CD8-positive, alpha-beta memory T cell (primary cell): ENCODE measurements around the gene OR2M7. TPM values are rescaled to one million over a fixed set of nuclear protein-coding genes. Genes with fewer than 3 reads are reported as not detected.

Source experiments
- polyA plus RNA-seq: library from polyadenylated mRNA; unstranded; fragments of 300-500 nt; fragmentation: Illumina TruSeq; gene quantifications from one replicate; pipeline ENCODE4 v1.2.3, GENCODE V29; 2021
- total RNA-seq, 2 experiments: library from RNA; stranded (reverse); gene quantifications; one replicate each; pipeline ENCODE4 v1.2.3, GENCODE V29; 2021

The OR2M7 gene
- total and polyA plus RNA-seq, 3 experiments from 2014 or later, result not detected

Other genes starting within 250 kb of the OR2M7 start
- not detected for gene OR2L13, start 229.4 kb downstream of the OR2M7 start, total RNA-seq
- gene OR2L13, start 229.4 kb downstream of the OR2M7 start, polyA plus RNA-seq, result not detected
- gene OR2M5, start 179.4 kb downstream of the OR2M7 start, total RNA-seq, result not detected
- gene OR2M5, start 179.4 kb downstream of the OR2M7 start, polyA plus RNA-seq, result not detected
- gene OR2M2, start 149.7 kb downstream of the OR2M7 start, total RNA-seq, result not detected
- not detected for gene OR2M2, start 149.7 kb downstream of the OR2M7 start, polyA plus RNA-seq
- not detected for gene OR2M3, start 127.3 kb downstream of the OR2M7 start, total RNA-seq
- gene OR2M3, start 127.3 kb downstream of the OR2M7 start, polyA plus RNA-seq, result not detected
- not detected for gene OR2M4, start 93.2 kb downstream of the OR2M7 start, total RNA-seq
- gene OR2M4, start 93.2 kb downstream of the OR2M7 start, polyA plus RNA-seq, result not detected
- gene OR2T33, start 46.6 kb downstream of the OR2M7 start, total RNA-seq, result not detected
- not detected for gene OR2T33, start 46.6 kb downstream of the OR2M7 start, polyA plus RNA-seq
- not detected for gene OR2T12, start 21.1 kb downstream of the OR2M7 start, total RNA-seq
- not detected for gene OR2T12, start 21.1 kb downstream of the OR2M7 start, polyA plus RNA-seq
- not detected for gene OR14C36, start 24.2 kb upstream of the OR2M7 start, total RNA-seq
- gene OR14C36, start 24.2 kb upstream of the OR2M7 start, polyA plus RNA-seq, result not detected
- not detected for gene OR2T4, start 37.1 kb upstream of the OR2M7 start, total RNA-seq
- gene OR2T4, start 37.1 kb upstream of the OR2M7 start, polyA plus RNA-seq, result not detected
- not detected for gene OR2T6, start 51.2 kb upstream of the OR2M7 start, total RNA-seq
- not detected for gene OR2T6, start 51.2 kb upstream of the OR2M7 start, polyA plus RNA-seq
- not detected for gene OR2T1, start 78.5 kb upstream of the OR2M7 start, total RNA-seq
- not detected for gene OR2T1, start 78.5 kb upstream of the OR2M7 start, polyA plus RNA-seq
- not detected for gene OR2T2, start 121.1 kb upstream of the OR2M7 start, total RNA-seq
- gene OR2T2, start 121.1 kb upstream of the OR2M7 start, polyA plus RNA-seq, result not detected
- not detected for gene OR2T3, start 148.8 kb upstream of the OR2M7 start, total RNA-seq
- not detected for gene OR2T3, start 148.8 kb upstream of the OR2M7 start, polyA plus RNA-seq
- not detected for gene OR2T5, start 164.0 kb upstream of the OR2M7 start, total RNA-seq
- gene OR2T5, start 164.0 kb upstream of the OR2M7 start, polyA plus RNA-seq, result not detected
- gene OR2G6, start 183.5 kb upstream of the OR2M7 start, total RNA-seq, result not detected
- not detected for gene OR2G6, start 183.5 kb upstream of the OR2M7 start, polyA plus RNA-seq
- gene OR2T29, start 238.2 kb upstream of the OR2M7 start, total RNA-seq, result not detected
- gene OR2T29, start 238.2 kb upstream of the OR2M7 start, polyA plus RNA-seq, result not detected